NCI-H774 (cell line): ENCODE results near the gene SERINC3.

Experiments
- DNase-seq: peaks from one replicate; lab custom pipeline; 2025; lab: John Stamatoyannopoulos, UW

SERINC3 gene

DNA sequence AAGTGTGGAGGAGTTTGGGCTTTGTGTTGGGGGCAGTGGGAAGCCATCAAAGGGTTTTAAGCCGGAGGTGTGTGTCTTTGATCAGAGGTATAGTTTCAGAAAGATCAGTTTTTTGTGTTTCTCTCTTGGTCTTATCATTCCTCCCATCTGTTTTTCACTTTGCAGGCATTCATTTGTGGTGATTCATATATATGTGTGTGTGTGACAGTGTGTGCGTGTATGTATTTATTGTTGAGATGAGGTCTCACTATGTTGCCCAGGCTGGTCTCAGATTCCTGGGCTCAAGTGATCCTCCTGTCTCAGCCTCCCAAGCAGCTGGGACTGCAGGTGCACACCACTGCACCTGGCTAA lies 11.1 kb upstream of the SERINC3 start:
- DNase-seq, result no peak

DNA sequence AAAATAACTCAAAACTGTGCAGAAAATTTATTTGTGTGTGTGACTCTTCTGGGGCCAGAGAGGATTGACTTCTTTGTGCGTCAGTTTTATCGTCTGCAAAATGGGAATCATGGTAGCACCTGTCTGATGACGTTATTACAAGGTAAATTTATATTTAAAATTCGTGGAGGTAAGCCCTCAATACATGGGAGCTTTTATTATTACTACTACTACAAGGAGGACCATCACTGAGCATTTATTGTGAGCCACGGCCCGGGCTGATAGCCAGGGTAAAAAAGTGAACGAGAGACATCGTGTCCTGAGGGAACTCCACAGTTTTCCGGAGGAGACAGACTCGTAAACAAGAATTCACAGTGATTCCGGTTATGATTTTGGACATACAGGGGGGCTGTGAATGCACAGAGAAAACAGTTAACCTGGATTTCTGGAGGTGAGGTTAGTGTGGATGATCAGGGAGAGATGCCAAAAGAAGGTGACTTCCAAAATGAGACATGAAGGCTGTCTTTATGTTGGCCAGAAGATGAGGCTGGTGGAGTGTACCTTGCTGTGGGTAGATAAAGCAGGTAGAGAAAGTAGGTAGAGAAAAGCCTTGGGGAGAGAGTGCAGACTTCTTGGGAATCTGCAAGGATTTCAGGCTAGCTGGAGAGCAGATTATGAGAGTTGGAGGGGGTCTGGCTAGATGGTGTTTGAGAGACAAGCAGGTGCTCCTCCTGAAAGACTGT lies 10.6 kb upstream of the SERINC3 start:
- no peak for DNase-seq

DNA sequence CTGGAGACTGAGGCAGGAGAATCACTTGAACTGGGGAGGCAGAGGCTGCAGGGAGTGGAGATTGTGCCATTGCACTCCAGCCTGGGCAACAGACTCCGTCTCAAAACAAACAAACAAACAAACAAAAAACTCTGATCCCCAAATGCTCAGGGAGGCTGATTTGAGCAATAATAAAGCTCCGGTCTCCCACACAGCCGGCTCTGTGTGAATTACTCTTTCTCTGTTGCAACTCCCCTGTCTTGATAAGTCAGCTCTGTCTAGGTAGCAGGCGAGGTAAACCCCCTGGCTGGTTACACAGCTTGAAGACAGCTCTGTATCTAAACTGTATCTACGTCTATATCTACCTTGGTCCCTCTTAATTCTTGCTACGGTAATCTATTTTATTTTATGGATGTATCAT lies 6.4 kb upstream of the SERINC3 start:
- no peak for DNase-seq

DNA sequence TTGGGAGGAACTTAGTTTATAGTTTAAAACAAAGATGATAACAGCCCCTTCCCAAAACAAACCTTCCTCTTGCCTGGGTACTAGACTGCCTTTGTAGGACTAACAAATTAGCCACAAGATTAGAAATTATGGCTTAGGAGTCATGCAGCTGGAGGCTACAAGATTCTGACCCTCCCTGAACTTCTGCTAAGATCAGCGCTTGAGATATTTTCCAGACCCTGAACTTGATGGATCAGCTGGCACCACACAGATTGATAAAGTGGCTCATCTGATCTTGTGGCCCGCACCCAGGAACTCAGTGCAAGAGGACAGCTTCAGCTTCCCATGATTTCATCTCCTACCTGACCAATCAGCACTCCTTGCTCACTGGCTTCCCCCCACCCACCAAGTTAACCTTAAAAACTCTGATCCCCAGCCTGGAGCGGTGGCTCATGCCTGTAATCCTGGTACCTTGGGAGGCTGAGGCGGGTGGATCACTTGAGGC lies 5.9 kb upstream of the SERINC3 start:
- DNase-seq, result no peak

DNA sequence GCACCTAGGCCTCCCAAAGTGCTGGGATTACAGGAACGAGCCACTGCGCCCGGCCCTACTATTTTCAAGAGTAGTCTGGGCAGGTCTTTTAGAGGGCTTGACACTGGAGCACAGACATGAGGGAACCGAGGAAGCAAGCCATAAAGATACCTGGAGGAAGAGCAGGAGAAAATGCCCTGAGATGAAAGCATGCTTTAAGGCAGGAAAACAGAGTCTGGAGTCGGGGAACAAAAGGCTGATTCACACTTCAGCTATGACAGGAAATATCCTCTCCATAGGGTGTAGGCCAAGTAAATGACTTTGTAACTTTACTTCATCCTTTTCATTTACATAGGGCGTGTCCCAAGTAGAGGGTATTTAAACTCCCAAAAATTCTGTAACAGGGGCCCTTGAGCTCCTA lies 4.3 kb upstream of the SERINC3 start:
- DNase-seq, result no peak

DNA sequence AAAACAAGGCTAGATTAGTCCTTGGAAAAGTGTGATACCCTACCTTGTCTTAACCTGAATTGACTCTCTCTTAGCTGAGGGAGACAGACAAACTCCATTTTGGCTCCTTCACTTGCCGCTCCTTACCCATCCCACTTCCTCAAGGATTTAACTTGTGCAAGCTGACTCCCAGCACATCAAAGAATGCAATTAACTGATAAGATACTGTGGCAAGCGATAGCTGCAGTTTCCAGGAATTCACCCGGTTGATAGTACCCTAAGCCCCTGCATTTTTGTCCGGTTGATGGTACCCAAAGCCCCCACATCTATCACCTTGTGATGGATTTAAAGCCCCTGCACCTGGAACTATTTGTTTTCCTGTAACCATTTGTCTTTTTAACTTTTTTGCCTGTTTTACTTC lies 1.9 kb upstream of the SERINC3 start:
- no peak for DNase-seq

DNA sequence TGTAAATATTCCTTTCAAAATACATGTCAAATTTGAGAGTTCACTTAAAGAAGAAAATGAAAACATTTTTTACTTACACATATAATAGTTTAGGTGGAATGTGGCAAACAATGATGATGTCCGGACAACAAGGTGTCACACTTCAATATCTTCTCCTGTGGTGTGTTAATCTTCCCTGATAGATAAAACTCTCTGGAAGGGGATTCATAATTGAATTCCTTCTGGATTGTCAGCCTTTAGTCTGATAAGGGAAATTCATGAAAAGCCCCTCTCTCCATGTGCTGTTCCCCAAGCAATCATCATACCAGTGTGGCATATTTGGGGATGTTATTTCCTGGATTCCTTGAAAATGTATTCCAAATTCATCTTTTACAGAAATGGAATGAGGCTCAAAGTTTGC lies 971 bp upstream of the SERINC3 start:
- no peak for DNase-seq

DNA sequence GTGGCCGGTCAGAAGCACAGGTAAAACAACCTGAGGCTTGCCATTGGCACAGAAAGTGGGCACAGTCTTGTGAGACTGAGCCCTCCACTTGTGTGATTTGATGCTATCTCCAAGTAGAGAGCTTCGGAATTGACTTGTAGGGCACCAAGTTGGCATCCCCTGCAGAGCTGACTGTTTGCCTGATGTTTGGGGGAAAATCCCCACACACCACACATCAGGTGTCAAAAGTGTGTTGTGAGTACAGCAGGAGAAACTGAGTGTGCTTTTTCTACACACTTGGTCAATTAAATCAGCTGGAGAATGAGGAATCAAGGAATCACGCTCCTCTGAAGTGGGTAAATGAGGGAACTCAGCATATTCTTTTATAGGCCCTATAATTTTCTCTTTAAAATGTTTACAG lies 989 bp downstream of the SERINC3 start:
- DNase-seq, result no peak

DNA sequence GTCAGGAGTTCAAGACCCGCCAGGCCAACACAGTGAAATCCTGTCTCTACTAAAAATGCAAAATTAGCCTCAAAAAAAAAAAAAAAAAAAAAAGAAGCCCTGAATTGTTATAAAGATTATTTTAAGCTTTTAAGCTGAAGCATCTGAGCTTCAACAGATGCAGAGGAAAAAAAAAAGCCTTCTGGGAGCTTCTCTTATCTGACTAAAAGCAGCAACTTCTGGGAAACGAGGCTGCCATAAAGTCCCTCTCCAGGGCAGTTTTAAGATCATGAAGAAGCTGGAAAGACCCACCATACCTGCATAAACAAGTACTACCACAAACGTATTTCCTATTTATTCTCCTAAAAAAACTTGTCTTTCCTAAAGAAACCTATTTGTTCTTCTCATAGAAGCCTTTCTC lies 3.6 kb downstream of the SERINC3 start:
- DNase-seq, result no peak

DNA sequence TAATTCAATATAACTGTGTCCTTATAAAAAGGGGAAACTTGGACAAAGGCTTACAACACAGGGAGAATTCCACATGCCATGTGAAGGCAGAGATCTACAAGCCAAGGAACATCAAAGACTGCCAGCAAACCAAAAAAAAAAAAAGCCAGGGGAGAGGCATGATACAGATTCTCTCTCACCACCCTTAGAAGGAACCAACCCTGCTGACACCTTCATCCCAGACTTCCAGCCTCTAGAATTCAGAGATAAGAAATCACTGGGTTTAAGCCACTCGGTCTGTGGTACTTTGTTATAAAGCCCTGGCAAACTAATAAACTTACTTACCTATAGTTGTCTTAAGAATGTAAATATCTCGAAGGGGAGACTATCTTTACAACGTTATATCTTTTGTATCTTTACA lies 4.4 kb downstream of the SERINC3 start:
- DNase-seq, result no peak

DNA sequence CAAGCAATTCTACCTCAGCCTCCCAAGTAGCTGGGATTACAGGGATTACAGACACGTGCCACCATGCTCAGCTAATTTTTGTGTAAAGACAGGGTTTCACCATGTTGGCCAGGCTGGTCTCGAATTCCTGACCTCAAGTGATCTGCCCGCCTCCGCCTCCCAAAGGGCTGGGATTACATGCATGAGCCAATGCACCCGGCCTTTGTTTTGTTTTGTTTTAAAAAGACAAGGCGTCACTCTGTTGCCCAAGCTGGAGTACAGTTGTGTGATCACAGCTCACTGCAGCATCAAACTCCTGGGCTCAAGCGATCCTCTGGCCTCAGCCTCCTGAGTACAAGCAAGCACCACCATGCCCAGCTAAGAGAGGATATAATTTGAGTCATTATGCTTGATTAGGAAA lies 5.4 kb downstream of the SERINC3 start:
- no peak for DNase-seq

DNA sequence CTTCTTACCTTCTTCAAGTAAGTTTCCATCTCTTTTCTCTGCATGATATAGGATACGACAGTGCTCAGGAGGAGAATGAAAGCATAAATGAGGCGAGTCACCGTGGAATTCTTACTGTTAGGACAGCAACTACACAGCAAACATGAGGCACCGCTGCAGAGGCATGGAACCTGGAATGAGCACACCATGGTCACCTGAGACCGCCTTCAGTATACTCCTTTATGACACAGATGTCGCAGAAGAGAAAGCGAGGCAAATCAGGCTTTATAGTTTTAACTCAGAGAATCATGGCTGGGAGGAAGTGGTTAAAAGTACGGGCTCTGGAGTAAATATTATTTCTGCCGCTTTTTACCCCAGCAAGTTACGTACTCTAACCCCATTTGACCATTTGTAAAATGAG lies 8.0 kb downstream of the SERINC3 start:
- no peak for DNase-seq

DNA sequence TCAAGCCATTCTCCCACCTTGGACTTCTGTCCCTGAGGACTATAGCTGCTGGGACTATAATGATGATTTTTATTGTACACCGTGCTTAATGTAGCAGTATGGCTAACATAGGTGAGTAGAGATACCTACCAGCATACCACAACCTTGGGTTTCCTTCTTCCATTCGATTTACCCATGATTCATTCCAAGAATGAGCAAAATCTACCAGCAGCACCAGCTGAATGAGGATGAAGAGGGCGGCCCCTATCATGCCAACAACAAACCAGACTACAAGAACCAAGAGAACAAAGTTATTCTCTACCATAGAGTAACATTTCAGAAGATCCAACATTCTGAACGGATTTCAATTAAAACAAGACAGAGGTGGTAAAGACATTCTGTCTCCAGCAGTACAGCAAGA lies 12.1 kb downstream of the SERINC3 start:
- DNase-seq, result no peak

DNA sequence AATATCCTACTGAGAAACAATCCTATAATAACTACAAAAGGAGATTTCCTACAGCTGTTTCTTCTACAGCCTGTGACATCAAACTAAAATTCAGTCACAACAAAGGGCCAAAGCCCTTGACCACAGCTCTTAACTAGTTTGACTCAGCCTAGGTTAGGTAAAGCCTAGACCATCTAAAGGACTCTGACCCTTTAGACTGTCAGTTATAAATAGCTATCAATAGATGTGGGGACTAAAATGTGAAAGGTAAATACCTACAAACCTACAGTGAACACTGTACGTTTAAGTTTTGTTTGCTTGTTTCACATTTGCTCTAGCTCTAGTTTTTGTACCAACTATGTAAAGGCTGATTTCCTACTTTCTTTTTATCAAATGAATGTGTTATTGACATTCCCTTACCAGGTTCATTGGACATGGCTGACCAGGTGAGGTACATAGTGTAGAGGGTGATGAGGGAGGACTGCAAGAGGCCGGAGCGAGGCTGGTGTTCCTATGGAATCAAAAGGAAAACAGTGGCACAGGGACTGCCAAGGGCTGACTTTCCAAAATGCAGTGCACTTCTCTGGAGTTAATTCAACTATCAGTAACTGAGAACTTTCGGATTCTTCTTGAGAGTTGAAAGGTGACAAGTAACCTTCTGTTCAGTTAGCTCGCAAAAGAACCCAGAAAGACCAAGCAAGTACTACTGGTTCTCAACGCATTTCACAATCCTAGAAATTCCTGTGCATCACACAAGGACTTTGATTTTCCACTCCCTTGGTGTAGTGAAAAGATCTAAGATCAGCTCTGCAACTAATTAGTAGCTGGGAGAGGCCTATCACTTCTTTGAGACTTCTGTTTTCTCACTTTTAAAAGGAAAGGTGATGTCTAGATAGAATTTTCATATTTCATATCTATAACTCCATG lies 17.2 kb downstream of the SERINC3 start:
- no peak for DNase-seq

DNA sequence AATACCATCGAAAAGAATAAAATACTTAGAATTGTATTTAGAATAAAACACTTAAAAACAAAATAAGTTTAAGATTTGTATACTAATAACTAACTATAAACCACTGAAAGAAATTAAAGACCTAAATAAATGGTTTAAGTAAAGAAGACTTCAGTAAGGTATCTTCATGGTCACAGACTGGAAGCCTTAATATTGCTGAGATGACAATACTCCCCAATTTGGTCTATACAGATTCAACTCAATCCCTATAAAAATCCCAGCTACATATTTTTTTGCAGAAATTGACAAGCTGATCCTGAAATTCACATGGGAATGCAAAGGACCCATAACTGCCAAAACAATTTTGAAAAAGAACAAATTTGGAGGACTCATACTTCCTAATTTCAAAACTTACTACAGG lies 18.9 kb downstream of the SERINC3 start:
- DNase-seq, result no peak

DNA sequence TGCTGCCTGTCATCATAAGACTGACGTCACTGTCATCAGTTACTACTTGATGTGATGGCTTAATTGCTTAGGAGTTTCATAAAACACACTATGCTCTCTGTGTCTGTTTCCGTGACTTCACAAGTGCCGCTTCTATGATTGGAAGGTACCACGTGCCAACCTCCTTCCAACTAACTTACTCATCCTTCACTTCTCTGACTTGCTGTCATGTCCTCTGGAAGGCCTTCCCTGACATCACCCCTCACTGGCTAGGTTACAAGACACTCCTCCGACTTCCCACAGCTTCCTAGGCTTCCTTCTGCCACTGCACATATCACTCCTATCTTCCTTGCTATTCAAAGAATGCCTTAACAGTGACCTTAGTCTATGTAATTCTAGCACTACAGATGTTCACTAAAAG lies 20.4 kb downstream of the SERINC3 start:
- no peak for DNase-seq

DNA sequence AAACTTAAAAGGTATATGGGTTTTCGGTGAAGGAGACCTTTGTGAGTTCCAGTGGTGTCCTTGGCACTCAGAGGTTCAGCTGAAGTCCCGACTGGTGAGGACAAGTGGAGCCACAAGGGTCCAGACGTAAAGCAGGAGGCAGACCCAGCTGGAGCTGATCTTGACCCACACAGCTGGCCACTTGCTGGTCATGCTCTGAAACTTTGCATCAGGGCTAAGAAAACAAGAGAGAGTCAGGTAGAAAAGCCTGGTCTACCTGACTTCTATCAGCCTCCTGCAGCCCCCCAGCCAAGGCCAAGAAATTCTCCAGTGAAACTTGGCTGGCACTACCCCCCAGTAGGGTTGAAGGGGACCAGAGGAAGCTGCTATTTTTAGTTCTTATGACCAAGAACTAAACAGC lies 21.6 kb downstream of the SERINC3 start:
- no peak for DNase-seq

DNA sequence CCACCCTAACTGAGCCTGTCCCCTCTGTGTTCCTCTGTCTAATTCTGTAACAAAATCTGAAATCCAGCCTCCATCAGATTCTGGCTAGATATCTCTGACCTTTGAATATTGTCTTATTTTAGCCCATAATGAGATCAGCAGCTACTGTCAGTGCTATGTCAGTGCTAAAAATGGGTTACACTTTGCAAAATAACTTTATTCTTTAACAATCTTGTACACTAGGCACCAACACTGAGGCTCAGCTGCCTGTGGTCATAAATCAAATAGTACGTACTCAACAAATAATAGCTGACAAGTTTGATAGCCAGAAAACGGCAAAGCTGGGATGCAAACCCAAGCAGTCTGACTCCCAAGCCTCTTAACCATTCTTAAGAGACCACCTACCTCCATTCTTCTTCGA lies 24.1 kb downstream of the SERINC3 start:
- DNase-seq, result no peak

DNA sequence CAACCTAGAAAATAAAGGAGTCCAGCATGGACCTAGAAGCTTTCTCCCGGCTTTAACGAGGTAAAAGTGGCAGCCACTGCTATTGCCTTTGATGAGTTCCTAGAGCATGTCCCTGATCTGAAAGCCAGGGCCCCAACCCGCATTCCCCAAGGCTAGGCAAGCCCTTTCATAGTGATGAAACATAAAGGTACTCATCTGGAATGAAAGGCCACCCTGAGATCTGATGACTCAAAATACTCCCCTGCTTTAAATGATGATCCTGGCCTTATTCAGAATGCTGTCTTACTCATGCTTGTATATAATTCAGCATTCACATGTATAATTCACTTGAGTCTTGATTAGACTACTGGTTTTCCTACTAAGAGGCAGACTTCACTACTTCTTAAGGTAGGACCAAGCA lies 24.9 kb downstream of the SERINC3 start:
- DNase-seq, result no peak

DNA sequence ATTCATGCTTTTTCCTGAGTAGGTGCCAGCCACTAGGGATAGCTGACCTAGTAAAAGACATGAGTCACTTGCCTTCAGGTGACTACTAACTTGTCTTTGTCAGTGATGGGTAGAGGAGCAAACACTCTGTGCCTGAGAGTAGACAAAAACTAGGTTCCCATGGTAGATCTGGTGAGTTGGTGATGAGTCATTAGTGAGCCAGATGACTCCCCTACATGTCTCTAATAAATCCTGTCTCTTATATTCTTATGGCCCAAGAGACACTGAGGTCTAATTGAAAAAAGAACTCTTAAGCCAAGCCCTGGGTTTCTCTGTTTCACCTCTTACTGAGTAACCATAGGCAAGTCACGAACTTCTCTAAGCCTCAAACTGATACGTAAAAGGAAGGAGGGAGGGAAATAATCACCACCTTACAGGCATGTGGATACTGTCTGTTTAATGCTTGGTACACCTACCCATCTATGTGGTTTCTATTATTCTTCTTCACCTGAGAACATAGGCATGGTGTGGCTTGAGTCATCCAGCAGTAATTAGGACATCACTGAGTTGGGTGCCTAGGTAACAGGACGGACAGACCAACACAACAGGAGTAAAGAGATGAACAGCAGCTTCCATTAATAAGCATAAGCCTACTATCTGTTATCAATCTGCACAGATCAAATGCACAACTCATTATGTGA lies 25.9 kb downstream of the SERINC3 start:
- DNase-seq, result no peak

DNA sequence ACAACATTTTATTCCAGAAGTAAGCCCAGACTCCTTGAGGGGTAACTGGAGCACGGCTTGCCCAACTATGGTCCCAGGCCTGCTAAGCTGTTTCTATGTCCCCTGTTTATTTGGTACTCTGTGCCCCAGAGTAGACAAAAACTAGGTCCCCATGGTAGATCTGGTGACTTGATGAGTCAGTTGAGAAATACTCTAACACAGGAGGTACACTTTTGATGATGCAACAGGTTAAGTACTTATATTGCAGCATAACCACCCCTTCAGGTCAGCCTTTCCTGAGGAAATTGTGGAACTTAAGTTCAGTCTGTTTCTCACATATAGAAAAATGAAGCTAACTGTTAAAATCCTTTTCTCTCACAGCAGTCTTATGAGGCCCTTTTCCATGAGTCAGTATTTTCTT lies 26.6 kb downstream of the SERINC3 start:
- DNase-seq, result no peak

DNA sequence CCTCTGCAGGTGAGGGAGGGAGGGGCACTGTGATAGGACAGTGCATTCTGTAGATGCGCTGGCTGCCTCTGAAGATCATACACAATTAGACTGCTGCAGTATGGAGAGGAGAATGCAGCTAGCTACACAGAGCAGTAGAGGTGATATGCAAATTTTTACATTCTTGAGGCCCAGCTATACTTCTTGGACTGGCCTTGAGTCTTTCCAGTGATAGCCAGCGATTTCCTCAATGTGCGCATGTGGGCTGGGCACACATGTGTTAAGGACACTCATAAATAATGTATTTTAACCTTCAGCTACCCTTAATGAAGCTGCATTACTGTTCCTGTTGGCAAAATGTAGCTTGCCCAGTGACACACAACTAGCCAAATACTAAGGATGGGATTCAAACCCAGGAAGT lies 27.2 kb downstream of the SERINC3 start:
- DNase-seq, result no peak

DNA sequence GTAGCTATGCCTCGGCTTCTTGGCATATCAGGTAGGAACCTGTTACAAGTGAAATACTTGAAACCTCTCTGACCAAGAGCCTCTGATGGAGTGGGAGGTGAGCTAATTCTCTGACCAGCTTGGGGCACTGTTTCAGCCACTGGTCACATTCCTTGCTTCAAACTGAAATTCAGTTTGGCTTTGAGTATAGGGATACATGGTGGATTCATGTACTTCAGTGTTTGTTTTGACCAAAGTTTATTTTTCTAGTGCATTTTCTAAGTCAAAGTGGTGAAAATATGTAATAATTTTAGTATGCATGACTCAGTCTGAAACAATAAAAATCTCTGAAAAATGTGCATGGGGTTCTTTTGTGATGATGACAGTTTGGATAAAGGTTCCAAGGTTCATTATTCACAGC lies 27.6 kb downstream of the SERINC3 start:
- no peak for DNase-seq
